Calu3 (cell line): Measurements from ENCODE around the gene ANTXR2. TPM values are rescaled to one million over a fixed set of nuclear protein-coding genes. Genes with fewer than 3 reads are reported as not detected.

Source experiments
- BruUV-seq: library from RNA; stranded (reverse); fragments of 400-500 nt; replicated peaks from 2 replicates; lab custom pipeline; 2021; lab: Mats Ljungman, UMichigan
- CTCF ChIA-PET: fragments of 300-600 bp; sonication (Branson Sonifier 250); formaldehyde crosslinking; loops from one replicate; lab custom pipeline; 2022; ENCODE audit warnings: antibody characterized with exemption; lab: Charles Lee
- DNase-seq: peaks from one replicate; pipeline ENCODE4 v3.0.0; 2022
- H3K27ac Mint-ChIP-seq: one replicate; pipeline ENCODE4 v1.8.0; 2022; ENCODE audit warnings: mixed read lengths; ENCODE audit not compliant: unreplicated experiment
- H3K27me3 Mint-ChIP-seq: one replicate; pipeline ENCODE4 v1.8.0; 2022; ENCODE audit warnings: mixed read lengths; ENCODE audit not compliant: unreplicated experiment
- H3K36me3 Mint-ChIP-seq: one replicate; pipeline ENCODE4 v1.8.0; 2022; ENCODE audit warnings: mild to moderate bottlenecking, moderate library complexity, mixed read lengths; ENCODE audit not compliant: insufficient read depth, unreplicated experiment
- H3K4me1 Mint-ChIP-seq: one replicate; pipeline ENCODE4 v1.8.0; 2022; ENCODE audit warnings: mild to moderate bottlenecking, low read depth, mixed read lengths; ENCODE audit not compliant: unreplicated experiment
- H3K4me3 Mint-ChIP-seq: one replicate; pipeline ENCODE4 v1.8.0; 2022; ENCODE audit warnings: mild to moderate bottlenecking, low read depth, moderate library complexity, mixed read lengths; ENCODE audit not compliant: unreplicated experiment
- H3K9me3 Mint-ChIP-seq: one replicate; pipeline ENCODE4 v1.8.0; 2022; ENCODE audit warnings: low read depth, mixed read lengths; ENCODE audit not compliant: unreplicated experiment
- intact Hi-C: fragments of 100-400 bp; cut with micrococcal nuclease; formaldehyde crosslinking; loops from one replicate; pipeline ENCODE4 v1.10.0; 2022; ENCODE audit not compliant: unreplicated experiment
- total RNA-seq: library from RNA; stranded (reverse); gene quantifications from 2 replicates; pipeline ENCODE4 v1.2.3, GENCODE V29; 2022
- TF ChIP-seq, protein P1 (sequence below): fragments of 200-600 bp; IDR thresholded peaks from one replicate; pipeline ENCODE4 v1.8.0; 2022; ENCODE audit warnings: antibody characterized with exemption; ENCODE audit not compliant: unreplicated experiment

Gene ANTXR2
- total RNA-seq, 1 experiment from 2014 or later, result 23.6 TPM

DNA sequence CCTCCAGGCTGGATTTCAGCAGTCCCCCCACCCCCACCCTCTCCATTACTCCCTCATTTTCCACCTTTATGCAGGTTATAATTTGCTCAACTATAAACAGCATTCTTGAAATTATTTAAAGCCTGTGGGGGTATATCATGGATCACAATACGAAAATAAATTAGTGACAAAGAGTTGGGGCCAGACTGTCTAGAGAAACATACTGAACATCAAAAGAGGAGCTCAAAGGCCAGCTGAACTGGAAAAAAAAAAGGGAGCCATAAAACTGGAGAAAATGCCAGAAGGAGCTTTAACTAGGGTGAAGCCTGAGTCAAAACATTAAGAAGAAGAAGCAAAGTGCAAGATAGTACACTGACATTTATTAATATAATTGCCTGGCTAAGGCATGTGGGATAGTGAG lies 137.8 kb downstream of the ANTXR2 start:
- no peak overlapping the region for H3K27ac Mint-ChIP-seq
- no peak for DNase-seq
- H3K4me3 Mint-ChIP-seq, result no peak overlapping the region
- no TSS peak for BruUV-seq
- no peaks in the 10 kb centered on the region for H3K4me1 Mint-ChIP-seq
- no peaks in the 10 kb centered on the region for H3K36me3 Mint-ChIP-seq
- intact Hi-C loops, result no loop called here
- TF ChIP-seq, protein P1, sequence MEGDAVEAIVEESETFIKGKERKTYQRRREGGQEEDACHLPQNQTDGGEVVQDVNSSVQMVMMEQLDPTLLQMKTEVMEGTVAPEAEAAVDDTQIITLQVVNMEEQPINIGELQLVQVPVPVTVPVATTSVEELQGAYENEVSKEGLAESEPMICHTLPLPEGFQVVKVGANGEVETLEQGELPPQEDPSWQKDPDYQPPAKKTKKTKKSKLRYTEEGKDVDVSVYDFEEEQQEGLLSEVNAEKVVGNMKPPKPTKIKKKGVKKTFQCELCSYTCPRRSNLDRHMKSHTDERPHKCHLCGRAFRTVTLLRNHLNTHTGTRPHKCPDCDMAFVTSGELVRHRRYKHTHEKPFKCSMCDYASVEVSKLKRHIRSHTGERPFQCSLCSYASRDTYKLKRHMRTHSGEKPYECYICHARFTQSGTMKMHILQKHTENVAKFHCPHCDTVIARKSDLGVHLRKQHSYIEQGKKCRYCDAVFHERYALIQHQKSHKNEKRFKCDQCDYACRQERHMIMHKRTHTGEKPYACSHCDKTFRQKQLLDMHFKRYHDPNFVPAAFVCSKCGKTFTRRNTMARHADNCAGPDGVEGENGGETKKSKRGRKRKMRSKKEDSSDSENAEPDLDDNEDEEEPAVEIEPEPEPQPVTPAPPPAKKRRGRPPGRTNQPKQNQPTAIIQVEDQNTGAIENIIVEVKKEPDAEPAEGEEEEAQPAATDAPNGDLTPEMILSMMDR, result no peak
- H3K9me3 Mint-ChIP-seq, result no peaks in the 10 kb centered on the region
- no peaks in the 10 kb centered on the region for H3K27me3 Mint-ChIP-seq
- CTCF ChIA-PET, result no interaction called here

DNA sequence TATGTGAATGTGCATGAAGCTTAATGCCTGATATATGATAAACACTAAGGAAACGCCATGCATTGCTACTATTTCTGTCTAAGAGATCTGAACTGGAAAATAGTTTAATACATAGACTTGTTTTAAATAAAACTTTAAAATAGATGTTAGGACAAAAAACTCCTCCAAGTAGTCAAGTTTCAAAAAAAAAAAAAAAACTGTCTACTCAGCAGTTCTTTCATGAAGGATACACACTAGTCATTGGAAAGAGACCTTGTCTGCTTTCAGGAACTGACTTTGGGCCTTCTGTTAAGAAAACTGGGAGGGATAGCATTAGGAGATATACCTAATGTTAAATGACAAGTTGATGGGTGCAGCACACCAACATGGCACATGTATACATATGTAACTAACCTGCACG lies 138.4 kb downstream of the ANTXR2 start:
- H3K4me1 Mint-ChIP-seq, result no peaks in the 10 kb centered on the region
- no peak for DNase-seq
- no peaks in the 10 kb centered on the region for H3K27me3 Mint-ChIP-seq
- TF ChIP-seq, protein P1, result no peak
- H3K27ac Mint-ChIP-seq, result no peak overlapping the region
- intact Hi-C loops, result no loop called here
- H3K36me3 Mint-ChIP-seq, result no peaks in the 10 kb centered on the region
- BruUV-seq, result no TSS peak
- CTCF ChIA-PET, result no interaction called here
- H3K9me3 Mint-ChIP-seq, result no peaks in the 10 kb centered on the region
- H3K4me3 Mint-ChIP-seq, result no peak overlapping the region

DNA sequence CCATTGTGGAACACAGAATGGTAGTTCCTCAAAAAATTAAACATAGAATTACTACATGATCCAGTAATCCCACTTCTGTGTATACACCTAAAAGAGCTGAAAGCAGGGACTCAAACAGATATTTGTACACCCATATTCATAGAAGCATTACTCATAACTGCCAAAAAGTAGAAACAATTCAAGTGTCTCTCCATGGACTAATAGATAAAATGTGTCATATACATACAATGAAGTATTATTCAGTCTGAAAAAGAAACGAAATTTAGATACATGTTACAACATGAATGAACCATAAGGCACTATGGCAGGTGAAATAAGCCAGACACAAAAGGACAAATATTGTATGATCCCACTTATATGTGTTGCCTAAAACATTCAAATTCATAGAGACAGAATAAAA lies 145.1 kb downstream of the ANTXR2 start:
- intact Hi-C loops, result no loop called here
- no peaks in the 10 kb centered on the region for H3K36me3 Mint-ChIP-seq
- H3K4me3 Mint-ChIP-seq, result no peak overlapping the region
- TF ChIP-seq, protein P1, result no peak
- CTCF ChIA-PET, result no interaction called here
- H3K4me1 Mint-ChIP-seq, result no peaks in the 10 kb centered on the region
- BruUV-seq, result no TSS peak
- no peak for DNase-seq
- no peak overlapping the region for H3K27ac Mint-ChIP-seq
- no peaks in the 10 kb centered on the region for H3K27me3 Mint-ChIP-seq
- no peaks in the 10 kb centered on the region for H3K9me3 Mint-ChIP-seq

DNA sequence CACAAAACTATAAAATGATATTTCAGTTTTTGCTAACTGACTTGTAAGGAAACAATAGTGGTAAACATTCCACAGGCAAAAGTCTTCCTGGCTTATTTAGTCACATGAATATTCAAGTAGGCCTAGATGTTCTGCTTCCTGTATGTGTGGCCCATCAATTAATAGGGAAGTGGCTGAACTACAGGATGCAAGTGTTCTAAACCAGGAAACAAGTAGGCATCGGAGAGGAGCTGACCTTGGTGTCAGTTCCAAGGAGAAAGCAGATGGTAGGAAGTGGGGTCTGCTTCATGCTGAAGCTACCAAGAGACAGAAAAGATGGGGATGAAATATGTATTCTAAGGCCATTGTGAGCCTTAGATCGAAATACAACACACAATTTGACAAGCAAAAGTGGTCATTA lies 149.7 kb downstream of the ANTXR2 start:
- no TSS peak for BruUV-seq
- no peaks in the 10 kb centered on the region for H3K27me3 Mint-ChIP-seq
- H3K9me3 Mint-ChIP-seq, result no peaks in the 10 kb centered on the region
- CTCF ChIA-PET, result no interaction called here
- no peaks in the 10 kb centered on the region for H3K4me1 Mint-ChIP-seq
- DNase-seq, result no peak
- intact Hi-C loops, result no loop called here
- no peaks in the 10 kb centered on the region for H3K36me3 Mint-ChIP-seq
- H3K27ac Mint-ChIP-seq, result no peak overlapping the region
- TF ChIP-seq, protein P1, result no peak
- no peak overlapping the region for H3K4me3 Mint-ChIP-seq

DNA sequence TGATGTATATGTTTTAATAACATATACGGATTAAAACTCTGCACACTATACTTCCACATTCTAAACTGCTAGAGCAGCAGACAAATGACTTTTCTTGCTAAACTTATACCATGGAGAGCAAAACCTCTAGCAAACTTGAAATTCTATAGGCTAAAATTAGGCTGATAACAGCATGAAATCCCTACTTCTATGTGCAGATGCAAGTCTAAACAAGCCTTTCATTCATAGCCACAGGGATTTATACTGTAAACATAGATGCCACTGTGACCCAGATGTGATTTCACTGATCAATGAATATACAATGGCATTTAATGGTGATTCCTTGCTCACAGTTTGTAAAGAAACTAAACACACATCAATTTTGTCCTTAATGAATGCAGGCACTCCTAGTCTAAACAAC lies 151.0 kb downstream of the ANTXR2 start:
- H3K4me3 Mint-ChIP-seq, result no peak overlapping the region
- no peaks in the 10 kb centered on the region for H3K36me3 Mint-ChIP-seq
- no peak for DNase-seq
- no peaks in the 10 kb centered on the region for H3K9me3 Mint-ChIP-seq
- intact Hi-C loops, result no loop called here
- no peak overlapping the region for H3K27ac Mint-ChIP-seq
- no TSS peak for BruUV-seq
- no peaks in the 10 kb centered on the region for H3K4me1 Mint-ChIP-seq
- H3K27me3 Mint-ChIP-seq, result no peaks in the 10 kb centered on the region
- CTCF ChIA-PET, result no interaction called here
- TF ChIP-seq, protein P1, result no peak
